ENCODE measurements around the gene EIPR1.

DNA sequence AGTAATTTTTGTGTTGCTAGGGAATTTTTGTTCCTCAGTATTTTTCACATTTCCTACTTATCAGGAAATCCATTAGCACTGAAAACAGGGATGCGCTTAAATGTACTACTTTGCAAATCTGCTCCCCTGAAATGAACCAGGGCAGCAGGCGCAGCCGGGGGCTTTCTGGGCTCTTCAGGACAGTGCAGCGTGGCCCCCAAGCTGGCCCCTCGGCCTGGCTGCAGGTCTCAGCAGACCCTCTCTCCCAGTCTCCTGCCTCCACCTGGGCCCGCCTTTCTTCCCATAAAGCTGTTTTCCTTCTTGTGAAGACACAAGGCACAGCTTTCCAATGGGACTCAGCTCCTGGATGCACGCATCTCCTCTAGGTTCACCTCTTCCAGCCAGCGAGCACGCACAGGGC is 35.3 kb downstream of the EIPR1 start:
- TF ChIP-seq EZH2 (IDR thresholded peaks at IDR 0.05) = no peak
- no peak for TF ChIP-seq POLR2AphosphoS5 (IDR thresholded peaks at IDR 0.05; ENCODE audit: borderline replicate concordance, low read depth, low read length)
- no peak for TF ChIP-seq FOXP2 (optimal IDR thresholded peaks at IDR 0.05; ENCODE audit: control extremely low read depth, extremely low read length, insufficient read depth)

Measured in SK-N-MC (cell line).